ENCODE results near the gene FRG2C.
"Not testable (repeated sequence)": the region's sequence is repeated elsewhere in the genome, so short reads cannot be mapped to it uniquely, and the experiment has no call there.

- TF ChIP-seq CTCF (IDR thresholded peaks at IDR 0.05; ENCODE audit: insufficient read depth, low read length); POLR2AphosphoS5 (IDR thresholded peaks at IDR 0.05; ENCODE audit: low read depth); SPI1 (IDR thresholded peaks at IDR 0.05; ENCODE audit: borderline replicate concordance, low read depth): not testable (repeated sequence)
These were observed 25.2 kb upstream of the FRG2C start for GRCh38 chr3:75638947-75639346.

Measured in HL-60 (cell line).